Measurements from ENCODE around the gene CAST.
"Not testable (repeated sequence)": the region's sequence is repeated elsewhere in the genome, so short reads cannot be mapped to it uniquely, and the experiment has no call there.

The CAST gene

DNA sequence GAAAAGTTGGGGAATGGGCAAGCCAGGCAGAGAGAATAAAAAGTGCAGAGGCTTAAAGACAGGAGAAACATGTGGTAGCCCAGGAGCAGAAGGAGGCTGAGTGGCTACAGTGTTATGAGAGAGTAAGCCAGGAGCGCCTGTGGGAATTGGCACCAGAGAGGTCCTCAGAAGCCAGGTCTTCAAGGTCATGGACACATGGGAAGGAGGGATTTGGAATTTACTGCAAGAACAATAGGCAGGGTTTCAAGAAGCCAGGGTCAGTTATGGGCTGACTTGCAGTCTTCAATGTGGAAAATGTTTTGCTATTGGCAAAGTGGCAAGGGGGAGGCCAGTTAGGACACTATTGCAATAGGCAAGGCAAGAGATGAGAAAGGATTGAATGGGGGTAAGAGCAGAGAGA, 116.2 kb downstream of the CAST start:
- no peak for DNase-seq (ENCODE audit: low read depth in 2 of 2)

DNA sequence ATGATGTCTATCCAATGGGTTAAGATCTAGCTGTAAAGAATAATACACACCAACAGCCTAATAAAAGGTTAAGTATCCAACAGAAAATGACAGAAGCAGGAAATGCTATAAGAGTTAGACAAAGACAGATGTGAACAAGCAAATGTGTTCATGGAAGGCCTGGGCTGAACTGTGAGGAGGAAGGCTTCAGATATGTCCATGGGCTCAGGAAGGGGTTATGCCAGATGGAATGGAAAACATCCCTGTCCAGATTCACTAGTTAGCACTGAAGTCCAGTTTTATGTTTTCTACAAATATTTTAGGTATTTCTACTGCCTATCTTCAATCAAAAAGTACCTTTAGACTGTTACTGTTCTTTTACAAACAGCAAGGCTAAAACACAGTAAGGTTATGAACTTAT, 118.5 kb downstream of the CAST start:
- DNase-seq (ENCODE audit: low read depth in 2 of 2), result peak; percentile 6 to 16

DNA sequence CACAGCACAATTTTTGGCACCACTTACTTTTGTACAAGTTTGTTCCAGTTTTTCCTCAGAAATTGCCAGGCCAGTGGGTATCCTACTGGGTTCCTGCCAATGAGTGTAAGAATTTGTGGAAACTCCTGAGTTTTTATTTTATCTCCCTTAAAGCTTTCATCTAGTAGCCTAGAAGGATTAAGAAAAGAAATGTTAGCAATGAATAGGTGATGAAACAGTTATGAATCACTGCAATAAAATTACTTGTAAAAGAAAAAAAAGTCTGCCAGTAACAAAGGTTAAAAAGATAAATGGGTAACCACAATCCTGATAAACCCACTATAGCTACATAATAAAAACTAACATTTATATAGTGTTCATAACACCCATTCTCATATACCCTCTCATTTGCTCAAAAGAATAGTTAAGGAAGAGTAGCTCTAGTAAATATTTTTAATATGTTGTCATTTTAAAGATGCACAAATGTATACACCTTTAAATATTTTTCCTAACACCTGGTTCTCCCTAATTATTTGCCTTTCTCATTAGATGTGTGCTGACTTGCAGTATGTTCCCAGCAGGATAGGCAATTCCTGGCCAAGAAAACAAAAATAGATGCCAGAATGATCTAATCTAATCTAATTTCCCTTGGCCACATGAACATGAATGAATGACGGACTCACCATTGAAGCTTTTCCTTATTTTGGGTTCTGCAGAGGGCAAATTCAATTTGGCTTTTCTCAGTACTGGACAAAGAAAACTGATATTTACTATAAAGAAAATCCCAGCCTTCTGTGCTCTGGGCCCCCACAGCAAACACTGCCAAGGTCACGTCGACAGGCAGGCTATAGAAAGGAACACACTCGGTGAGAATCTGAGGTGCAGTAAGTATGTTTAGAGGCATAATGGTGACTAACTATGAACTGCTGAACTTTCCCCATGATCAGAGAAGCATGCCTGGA, 119.1 kb downstream of the CAST start:
- peak; percentile 32 to 36 for DNase-seq (ENCODE audit: low read depth in 2 of 2)

DNA sequence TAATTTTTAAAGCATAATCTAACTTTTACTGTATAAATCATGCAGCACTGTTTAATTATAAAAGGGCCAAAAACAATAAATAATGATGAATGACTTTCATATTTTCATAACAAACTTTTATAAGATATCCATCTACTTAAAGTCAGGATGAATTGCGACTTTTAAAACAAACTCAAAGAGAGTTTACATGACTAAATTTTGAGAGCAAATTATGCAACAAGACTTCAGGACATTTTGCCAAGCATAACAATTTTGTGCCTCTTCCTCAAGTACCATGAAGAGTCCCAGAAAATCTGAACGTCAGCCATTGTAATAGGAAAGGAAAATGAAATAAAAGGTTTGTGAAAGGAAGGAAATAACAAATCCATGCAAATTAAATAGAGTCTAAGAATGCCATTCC, 121.2 kb downstream of the CAST start:
- no peak for DNase-seq (ENCODE audit: low read depth in 2 of 2)

DNA sequence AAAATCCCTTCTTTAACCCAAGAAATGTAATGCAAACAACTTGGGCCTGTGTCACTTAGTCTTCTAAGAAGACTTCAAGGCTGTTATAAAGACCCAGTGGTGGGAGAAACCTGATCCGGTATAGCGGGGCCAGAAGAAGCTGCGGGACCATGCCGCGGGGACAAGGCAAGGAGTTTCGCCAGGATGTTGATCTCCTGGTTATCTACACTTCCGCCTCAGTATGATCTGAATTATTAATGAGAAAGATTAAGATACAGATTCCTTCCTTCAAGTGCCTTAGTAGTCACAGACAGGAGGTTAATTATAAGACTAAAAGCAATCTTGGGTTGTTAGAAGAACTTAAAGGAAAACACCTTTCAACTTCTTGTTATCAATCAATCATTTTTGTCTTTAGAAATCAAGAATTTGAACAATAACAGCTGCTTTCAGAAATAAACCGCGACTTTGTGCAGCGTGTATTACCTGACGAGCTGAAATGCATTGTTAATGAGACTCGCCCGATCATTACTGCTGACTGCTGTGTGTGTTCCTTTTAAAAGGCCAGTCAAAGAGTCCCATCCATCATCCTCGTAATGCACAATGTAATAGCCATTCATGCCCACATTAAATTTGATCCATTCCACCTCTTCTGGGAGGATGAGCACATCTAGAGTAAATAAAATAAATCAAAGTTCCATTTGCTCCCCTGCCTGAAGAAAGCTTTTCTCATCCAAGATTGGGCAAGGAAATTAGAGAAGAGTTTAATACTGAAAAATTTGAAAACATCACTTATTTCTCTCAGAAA, 123.3 kb downstream of the CAST start:
- no peak for DNase-seq (ENCODE audit: low read depth in 2 of 2)

DNA sequence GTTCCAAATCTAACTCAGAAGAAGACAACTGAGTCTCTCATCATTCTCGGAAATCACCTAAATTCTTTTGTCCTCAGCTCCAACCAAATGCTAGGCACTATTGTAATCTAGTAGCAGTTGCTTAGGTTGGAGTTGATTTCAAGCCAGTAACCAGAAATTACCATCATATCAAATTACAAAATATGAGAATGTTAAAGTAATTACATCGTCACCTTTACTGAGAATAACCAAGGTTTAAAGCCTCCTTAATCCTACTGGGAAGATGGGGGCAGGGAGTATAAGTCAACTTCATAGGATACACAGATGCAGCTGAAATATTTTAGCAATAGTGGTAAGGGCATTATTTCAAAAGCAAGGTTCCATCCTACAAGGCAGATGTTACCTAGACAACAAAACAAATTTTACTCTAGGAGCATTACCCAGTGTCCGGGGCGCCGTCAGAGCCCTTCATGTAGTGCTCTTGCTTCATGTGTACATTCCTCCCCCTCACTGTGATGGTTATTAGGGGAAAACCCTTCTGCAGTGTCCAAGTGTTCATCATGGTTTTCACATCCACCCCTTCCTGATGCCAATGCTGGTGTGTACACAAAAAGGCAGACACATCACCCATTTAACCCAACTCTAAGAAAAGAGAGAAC, 126.1 kb downstream of the CAST start:
- DNase-seq (ENCODE audit: low read depth in 2 of 2), result no peak

DNA sequence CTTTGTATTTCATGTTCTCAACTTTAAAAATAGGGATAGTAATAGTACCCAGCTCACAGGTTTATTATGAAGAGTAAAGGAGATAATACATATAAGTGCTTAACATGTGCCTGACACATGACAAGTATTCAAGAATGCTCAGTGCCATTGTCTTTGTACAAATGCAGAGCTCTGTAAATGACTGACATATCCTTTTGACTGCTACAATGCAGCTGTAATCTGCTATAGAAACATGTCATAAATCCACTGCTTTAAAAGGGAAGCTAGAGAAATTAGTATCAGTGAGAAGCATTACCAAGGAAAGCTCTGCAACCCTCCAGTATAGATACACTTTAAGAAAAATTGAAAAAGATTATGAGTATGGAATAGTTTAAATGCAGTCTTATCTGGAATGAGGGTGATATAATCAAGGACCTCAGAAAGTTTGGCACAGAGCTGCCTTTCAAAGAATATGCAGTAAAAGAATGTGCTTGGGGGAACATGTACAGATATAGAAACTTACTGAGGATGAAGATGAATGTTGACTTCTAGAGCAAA, 127.7 kb downstream of the CAST start:
- DNase-seq (ENCODE audit: low read depth in 2 of 2), result no peak

DNA sequence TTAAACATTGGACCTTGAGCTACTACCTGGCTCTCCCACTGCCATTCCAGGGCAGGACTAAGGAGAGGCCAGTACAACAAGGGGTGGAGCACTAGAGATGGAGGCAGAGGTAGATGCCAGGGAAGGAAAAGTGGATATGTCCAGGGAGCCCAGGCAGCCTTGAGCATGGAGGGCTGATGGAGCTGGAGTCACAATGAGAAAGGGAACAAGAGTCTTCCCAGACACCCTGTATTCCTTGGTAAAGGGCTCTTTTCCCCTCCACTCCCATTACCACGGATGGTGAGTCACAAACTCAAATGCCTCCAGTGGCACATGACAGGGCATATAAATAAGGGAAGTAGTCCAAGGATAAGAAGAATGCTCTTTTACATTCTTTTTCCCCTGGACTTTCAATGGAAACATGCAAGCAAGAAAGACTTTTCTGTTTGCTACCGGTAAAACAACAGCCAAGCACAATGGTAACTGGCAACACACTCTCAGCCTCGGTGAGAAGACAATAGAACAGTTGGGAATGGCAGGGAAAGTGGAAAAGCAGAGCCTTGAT, 128.9 kb downstream of the CAST start:
- peak; percentile 10 to 11 for DNase-seq (ENCODE audit: low read depth in 2 of 2)

DNA sequence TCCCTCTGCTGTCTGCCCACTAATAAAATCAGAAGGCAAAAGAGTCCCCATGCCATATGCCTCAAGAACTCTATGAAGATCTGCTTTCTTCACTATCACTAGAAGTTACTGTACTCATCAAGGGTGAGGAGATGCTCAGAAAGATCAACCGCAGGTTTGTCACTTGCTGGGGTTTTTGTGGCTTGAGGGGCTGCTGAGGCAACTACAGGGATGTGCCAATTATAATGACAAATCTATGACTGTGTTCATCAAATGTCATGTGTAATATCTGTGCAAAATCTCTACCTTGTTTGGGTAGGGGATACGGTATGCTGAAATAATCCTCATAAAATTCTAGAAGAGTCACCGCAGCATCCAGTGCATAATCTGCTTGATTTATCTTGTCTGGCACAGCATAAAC, 132.6 kb downstream of the CAST start:
- DNase-seq (ENCODE audit: low read depth in 2 of 2), result no peak

DNA sequence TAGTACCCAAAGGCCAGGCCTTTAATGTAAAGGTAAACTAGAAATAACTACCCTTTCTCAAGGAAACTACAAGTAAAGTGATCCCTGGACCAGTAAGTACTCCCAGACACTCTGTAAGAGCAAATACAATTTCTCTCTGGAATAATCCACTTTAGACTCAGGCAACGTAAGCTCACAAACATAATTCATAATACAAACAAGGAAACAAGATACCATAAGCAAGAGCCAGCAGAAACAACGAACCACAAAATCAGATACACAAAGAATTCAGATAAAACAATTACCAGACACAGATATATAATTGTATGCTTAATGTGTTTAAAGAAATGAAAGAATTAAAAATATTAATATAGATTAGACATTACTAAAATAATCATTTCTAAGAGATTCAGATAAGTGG, 133.4 kb downstream of the CAST start:
- no peak for DNase-seq (ENCODE audit: low read depth in 2 of 2)

DNA sequence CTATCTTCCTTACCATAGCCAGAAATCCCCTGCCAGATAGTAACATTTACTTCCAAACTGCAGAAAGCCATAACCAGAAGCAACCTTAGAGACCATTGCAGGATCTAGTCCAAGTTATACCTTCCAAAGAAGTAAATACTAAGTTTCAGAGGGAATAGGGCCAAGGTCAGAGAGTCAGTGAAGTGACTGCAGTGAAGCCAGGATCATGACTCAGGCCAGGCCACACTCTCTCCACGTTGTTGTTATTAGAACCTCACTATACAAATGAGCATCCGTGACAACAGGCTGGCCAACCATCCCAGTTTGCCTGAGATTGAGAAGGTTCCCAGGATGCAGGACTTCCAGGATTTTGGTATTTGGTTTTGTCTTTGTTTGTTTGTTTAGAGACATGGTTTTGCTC, 134.3 kb downstream of the CAST start:
- DNase-seq (ENCODE audit: low read depth in 2 of 2), result no peak

DNA sequence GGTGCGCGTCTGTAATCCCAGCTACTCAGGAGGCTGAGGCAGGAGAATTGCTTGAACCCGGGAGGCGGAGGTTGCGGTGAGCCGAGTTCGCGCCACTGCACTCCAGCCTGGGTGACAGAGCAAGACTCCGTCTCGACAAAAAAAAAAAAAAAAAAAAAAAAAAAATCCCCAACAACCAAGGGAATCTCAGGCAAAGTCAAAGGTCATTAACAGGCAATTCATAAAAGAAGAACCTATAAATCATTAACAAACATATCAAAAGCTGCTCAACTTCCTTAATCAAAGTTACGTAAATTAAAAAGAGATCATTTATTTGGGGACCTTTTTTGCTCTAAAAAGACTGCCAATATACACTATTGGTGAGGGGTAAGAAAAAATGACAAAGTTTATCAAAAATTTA, 139.5 kb downstream of the CAST start:
- DNase-seq (ENCODE audit: low read depth in 2 of 2), result not testable (repeated sequence)

DNA sequence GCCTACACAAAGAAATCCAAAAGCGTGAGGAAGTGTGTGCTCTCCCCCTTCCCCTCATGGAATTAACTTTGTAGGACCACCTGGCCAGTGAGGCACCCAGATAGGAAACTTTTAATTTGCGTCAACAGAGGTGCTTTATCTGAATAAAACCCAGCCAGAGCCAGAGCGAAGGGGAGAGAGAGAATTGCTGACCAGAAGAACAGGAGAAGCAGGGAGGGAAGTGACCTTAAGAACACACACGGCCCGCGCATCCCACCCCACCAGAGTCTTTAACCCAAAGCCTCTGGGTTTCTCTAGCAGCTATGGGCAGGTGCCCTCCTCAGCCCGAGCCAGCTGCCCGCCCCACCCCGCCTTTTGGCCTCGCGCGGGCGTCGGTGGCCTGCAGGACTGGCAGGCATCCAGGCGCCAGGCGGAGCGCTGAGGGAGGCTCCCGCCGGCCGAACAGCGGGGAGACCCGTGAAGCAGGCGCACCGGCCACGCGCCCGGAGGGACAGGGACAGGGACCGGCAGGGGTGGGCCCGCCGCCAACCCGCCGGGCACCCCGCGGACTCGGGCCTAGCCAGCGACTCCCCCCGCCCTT, 145.0 kb downstream of the CAST start:
- peak in 1 of 2 experiments; percentile 21 for DNase-seq (ENCODE audit: low read depth in 2 of 2)

DNA sequence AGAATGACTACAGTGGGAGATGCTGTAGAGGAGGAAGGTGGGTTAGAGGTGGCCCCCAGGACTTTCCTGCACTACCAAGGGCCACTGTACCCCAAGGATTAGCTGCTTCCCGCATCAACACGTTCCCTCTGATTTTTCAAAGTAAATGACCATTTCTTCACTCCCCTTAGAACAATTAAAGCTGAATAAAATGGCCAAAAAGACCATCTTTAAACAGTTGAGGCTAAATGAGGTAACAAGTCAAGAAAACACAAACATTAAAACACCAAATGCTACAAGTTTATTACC, 146.3 kb downstream of the CAST start:
- no peak for DNase-seq (ENCODE audit: low read depth in 2 of 2)

DNA sequence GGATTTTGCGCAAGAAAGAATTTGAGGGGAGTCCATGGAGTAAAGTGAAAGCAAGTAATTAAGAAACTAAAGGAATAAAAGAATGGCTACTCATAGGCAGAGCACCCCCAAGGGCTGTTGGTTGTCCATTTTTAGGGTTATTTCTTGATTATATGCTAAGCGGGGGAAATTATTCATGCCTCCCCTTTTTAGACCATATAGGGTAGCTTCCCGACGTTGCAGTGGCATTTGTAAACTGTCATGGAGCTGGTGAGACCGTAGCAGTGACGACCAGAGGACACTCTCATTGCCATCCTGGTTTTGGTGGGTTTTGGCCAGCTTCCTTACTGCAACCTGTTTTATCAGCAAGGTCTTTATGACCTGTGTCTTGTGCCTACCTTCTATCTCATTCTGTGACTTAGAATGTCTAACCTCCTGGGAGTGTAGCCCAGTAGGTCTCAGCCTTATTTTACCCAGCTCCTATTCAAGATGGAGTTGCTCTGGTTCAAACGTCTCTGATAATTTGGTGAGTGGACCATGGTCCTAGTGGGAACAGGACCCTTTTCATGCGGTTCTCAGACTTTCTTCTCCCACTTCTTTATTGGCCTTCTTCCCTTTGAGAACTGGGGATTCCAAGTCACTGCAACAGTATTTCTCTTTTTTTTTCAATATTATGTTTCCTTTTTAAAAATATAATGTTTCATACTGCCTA, 146.8 kb downstream of the CAST start:
- no peak for DNase-seq (ENCODE audit: low read depth in 2 of 2)

DNA sequence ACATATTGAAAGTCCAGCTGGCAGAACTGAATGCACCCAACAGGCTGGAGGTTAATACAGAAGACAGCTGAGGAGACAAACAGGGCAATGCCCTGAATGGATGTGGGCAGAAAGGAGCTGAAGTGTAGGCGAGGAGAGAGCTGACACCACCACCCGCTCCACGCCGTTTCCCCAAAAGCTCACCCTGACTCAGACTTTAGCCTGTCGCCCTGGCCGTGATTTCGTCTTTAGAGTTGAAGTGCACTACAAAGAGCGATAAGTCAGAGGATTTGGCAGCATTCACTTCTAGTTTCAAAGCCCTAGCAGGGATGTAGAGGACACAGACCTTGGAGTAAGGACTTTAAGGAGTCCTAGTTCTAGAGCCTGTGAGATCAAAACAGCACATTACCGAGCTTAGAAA, 147.7 kb downstream of the CAST start:
- DNase-seq (ENCODE audit: low read depth in 2 of 2), result no peak

DNA sequence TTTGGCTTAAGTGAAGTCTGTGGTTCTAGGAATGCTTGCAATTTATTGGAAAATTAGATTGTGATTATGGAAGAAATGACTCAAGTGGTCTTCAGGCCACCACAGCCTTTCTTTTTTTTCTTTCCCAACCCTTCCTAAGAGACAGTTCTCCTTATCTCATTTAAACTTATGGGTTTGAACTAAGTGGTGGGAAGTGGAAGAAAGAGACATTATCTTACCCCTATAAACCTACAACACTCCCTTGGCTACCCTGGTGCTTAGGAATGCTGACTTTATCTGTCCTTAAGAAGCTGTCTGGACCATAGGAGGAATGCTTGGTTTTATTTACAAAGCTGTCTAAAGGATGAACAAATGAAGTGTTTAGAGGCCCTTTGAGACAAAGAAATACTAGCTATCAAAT, 150.7 kb downstream of the CAST start:
- DNase-seq (ENCODE audit: low read depth in 2 of 2), result no peak

DNA sequence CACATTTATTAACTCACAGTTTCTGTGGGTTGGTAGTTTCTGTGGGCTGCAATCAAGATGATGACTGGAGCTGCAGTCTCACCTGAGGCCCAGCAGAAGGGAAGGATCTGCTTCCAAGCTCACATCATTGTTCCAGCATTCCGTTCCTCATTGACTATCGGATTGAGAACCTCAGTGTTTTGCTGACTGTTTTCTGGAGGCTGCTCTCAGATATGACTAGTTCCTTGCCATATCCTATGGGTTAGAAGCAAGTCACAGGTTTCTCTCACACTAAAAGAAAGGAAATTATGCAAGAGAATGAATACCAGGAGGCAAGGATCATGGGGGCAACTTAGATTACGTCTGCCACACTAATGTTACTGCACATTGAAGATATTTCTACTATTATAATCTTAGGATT, 151.9 kb downstream of the CAST start:
- DNase-seq (ENCODE audit: low read depth in 2 of 2), result no peak

DNA sequence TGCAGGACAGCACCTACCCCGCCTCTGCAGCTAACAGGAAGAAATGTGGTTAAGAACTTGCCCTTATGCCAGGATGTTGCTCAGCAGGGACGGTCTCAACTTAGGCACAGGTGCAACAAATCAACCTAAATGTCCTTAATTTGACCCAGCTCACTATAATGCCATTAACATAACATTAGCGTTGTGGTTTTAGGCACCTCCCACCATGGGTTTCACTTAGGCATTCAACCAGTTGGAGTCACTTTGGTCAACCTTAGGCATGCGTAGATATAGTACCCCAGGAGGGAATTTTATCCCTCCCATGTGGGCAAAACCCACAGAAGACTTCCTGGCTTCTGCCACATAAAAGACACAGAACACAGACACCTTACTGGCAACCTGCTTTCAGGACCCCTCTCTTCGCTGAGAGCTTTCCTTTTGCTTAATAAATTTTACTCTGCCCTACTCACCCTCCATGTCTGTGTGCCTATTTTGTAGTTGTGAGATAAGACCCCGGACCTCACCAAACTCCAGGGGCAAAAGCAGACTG, 154.3 kb downstream of the CAST start:
- DNase-seq (ENCODE audit: low read depth in 2 of 2), result no peak

DNA sequence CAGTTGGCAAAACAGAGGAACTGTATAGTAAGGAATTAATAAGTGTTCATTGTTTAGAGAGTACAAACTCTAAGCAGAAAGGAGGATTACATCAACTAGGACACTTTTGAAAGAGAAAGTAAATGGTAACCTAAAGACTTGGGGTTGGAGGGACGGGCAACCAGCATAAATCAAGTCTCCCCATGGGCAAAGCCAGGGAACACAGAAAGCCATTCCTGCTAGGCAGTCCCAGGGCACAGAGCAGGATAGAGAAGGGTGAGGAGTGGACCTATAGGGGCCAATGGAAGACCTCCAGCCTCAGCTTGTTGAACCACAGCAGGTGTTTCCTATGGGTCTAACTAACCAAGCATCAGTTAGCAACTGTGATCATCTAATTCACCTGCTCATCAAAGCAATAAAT, 154.8 kb downstream of the CAST start:
- DNase-seq (ENCODE audit: low read depth in 2 of 2), result no peak

DNA sequence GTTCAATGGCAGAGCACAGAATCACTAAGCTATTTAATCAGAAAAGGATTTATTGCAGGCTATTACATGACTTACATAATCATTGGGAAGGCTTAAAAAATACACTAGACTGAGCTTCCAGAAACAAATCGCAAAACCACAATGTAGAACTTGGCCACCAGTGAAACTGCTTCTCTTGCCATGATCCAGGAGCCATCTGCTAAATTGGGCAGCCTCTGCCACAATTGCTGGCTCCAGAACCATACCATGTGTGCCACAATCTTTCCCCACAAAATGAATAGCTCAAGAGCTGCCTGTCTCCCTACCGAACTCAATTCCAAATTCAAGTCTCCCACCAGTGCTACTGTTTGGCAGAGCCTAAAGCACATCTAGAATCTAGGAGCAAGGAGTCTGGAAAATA, 155.3 kb downstream of the CAST start:
- DNase-seq (ENCODE audit: low read depth in 2 of 2), result no peak

All from fibroblast of skin of left quadriceps (primary cell).